DMS53 treated with DMSO at 0.1 percent for 48 hours (cell line): ENCODE measurements around the gene KCNE3.

Experiments used
- DNase-seq: peaks from one replicate; lab custom pipeline; 2025; ENCODE audit not compliant: unreplicated experiment; lab: John Stamatoyannopoulos, UW

KCNE3 gene, protein sequence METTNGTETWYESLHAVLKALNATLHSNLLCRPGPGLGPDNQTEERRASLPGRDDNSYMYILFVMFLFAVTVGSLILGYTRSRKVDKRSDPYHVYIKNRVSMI

DNA sequence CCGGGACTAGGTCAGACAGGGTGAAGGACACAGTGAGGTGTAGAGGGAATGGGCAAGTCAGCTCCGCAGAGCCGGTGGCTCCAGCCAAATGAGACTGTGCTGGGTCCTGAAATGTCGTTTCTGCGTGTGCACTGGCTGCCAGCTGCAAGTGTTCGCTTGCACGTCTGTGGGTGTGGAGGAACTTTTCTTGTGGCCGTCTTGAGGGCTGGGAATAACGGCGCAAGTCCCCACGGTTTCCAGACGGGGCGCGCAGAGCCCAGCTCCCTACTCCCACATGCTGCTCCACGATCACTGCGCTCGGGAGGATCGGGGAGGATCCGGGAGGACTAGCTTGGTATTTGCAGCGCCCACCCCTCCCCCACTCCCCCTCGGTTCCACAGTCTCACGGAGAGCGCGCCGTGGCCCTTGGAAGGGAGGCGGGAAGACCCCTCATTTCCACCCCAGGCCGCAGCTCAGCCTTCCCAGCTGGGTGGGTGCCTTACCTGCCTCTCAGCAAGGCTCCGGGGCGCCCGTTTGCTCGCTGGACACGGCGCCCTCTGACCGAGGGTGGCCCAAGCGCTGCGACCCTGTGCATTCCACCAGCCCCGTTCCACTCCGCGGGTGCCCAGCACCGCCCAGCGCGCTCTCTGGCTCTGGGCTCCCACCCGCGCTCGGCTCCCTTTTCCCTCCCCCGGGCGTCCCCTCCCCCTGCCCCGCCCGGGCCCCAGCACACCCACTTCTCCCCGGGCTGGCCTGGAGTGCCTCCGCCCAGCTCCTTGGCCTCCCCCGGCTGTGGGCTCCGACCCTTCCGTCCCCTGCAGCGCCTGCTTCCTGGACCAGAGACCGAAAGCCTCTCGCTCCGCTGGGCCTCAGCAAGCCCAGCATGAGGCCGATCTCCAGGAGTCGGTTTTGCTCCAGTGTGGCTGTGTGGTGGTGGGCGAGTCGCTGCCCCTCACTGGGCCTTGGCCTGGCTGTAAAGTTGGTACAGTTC is at the start of gene KCNE3:
KCNE3 (minus strand) TSS at position 634 of the 970 bp plus-strand sequence. CDS start 9,986 bp downstream, outside the sequence.
- no peak for DNase-seq

DNA sequence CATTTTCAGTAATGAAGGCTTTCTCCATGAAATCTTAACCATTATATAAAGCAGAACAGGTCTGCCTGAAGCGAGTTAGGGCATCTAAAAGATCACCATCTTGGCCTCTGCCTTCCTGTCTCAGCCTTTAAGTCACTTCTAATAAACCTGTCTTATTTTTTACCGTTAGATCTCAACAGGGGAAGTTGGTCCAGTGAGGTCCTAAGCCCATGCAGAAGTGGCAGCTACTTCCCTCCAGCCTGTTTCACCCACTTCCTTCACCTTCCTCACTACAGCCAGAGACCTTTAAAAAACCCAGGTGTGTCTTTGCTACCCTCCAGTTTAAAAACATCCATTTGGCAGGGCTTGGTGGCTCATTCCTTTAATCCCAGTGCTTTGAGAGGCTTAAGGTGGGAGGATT is 40.2 kb upstream of the KCNE3 start:
- no peak for DNase-seq

DNA sequence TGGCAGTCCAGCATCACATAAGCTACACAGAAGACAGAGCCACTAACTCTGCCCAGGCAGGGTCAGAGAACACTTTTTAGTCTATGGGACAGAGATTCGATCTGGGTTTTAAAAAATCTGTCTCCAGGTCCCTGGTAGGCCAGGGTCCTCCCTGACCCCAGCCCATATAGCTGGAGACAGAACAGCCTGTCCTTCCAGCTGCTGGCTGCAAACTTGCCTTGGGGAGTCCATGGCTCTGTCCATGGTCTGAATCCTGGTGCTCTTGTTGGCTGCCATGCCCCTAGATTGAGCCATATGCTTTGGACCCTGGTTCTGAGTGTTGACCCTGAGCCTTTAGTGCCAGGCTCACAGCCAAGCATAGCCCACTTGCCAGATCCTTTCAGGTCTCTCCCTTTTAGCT is 39.5 kb upstream of the KCNE3 start:
- no peak for DNase-seq

DNA sequence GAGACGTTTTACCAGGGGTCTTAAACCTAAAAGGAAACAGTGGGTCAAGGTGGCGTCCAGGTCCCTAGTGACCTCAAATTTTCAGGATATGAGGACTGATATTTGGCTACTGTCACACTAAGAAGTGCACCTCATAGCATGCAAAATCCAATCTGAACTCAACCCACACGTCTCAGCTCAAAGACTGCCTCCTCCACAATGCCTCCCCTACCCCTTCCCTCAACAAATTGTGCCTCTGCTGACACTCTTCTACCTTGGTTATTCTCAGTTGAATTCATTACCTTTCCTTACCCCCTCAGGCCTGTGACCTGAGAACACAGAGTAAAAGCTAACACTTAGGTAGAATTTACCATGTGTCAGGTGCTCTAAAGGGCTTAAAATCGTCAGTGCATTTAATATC is 38.6 kb upstream of the KCNE3 start:
- no peak for DNase-seq

DNA sequence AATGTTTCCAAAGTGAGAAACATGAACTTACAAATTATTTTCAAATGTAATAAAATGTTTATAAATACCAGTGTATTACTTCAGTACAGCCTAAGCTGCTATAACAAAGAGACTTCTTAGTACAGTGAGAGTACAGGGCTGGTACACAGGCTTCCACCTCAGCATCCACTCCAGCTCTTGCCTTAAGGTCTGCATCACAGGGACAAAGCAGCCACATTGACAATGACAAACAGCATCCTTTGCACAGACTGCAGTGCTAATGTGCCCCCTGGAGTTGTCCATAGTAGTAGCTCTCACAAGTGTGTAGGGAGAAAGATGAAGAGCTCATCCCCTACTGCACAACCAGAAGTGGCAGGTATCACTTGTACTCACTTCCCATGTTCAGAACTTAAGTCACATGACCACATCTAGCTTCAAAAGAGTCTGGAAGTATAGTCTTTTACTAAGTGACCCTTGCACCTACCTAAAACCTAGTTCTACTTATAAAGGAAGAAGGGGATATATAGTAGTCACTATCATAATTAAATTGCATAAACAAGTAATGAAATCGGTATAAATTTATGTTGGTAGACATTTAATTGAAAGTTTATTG is 36.8 kb upstream of the KCNE3 start:
- no peak for DNase-seq

DNA sequence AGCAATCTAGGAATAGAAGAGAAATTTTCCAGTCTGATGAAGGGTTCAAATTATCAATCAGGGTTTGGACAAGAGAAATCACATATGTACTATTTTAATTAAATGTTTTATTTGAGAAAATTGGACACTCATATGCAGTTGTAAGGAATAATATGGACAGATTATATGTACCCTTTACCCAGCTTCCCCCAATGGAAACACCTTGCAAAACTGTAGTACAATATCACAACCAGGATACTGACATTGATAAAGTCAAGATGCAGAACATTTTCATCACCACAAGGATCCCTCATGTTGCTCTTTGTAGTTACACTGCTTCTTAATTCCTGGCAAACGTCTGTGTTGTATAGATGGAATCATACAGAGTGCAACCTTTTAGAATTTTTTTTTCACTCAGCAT is 27.6 kb upstream of the KCNE3 start:
- DNase-seq = no peak

DNA sequence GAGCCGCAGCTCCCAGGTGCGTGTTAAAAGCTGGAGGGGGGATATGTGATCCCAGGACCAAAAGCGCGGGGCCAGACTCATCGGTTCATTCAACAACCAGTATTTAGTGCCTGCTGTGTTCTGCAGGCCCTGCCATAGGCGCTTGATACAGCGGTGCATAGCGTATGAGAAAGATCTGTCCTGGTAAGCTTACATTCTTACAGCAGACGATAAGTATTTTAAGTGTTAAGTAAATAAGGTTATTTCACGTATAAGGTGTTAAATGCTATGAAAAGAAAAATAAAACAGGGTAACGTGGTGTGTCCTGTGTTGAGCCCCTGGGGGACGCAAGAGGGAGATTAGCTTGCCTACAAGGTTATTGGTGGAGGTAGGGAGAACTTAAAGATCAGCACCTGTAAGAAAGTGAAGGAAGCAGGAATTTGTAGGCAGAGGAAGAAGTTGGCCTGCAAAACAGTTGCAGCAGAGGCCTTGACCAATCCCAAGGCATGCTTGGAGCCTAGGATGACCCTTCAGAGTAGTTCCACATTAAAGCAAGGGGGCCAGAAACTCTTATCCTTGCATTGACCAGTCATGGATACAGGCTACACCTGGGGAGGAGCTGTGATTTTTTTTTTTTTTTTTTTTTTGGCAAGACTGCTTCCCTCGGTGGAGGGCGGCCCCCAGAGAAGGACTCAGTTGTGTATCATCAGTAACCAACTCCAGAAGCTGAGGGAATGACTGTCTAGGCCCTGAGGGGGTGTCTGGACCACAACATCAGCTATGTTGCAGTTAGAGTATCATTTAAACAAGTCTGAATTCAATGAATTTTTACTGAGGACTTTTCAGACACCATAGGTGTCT is 26.7 kb upstream of the KCNE3 start:
- DNase-seq = peak; percentile 89

DNA sequence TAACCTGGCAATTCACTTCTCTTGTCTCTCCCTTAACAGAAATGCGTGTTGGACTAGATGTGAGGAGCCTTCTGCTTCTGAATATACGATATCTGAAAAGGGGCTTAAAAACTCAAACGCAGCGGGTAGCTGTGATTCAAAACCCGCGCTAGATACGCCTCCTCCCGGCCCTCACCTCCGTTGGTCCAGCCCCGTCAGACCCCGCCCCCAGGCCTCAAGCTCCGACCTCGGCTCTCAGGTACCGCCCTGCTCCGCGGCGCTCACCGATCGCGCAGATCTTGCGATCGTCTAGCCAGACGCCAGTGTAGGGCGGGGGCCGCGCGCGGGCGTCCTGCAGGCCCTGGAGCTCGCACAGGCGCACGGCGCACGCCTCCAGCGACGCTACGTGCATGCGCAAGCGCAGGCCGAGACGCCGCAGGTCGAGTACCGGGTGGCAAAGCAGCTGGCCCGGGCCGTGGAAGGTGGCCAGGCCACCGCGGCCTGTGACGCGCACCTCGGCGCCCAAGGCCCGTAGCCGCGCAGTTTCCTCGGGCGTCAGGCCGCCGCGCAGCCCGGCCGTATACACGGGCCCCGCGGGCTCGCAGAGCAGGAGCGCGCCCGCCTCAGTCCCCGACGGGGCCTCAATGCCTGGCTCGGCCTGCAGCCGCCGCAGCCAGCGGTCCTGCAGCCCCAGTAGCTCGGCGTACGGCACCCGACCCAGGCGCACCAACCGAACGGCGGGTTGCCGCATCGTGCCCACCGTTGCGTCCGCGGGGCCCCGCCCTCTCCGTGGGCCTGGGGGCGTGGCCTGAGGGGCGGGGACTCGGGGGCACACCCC is 25.8 kb upstream of the KCNE3 start, which contains the start of gene LIPT2:
LIPT2 (minus strand) TSS at position 751 of the 817 bp plus-strand sequence; CDS start at position 730, 21 bp downstream.
- peak; percentile 100 for DNase-seq

DNA sequence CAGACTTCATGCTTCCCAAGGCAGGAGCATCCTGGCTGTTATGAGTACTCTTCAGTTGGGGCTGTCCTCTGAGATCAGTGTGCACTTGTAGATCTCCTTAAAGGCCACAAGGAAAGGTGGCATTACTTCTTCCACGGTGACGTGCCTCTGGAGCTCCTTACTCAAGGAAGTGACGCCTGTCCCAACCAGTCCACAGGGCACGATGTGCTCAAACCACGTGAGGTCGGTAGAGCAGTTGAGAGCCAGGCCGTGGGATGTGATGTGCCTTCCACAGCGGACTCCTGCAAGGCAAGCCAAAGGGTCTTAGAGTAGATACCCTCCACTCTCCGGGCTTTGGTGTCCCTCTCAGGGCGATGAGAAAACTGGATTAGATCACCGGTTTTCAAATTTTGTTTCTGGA is 24.7 kb upstream of the KCNE3 start:
- no peak for DNase-seq

DNA sequence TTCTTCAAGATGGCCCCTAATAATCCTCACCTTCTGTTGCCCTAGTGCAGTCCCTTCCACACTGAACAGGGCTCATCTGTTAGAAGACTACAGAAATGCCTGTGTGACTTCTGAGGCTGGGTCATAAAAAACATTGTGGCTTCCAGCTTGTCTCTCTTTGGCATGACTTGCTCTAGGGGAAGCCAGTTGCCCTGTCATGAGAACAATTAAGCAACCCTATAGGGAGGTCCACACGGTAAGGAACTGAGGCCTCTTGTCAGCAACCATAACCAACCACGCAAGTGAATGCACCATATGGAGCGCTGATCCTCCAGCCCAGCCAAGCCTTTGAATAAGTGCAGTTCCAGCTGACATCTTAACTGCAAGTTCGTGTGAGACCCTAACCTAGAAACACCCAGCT is 23.6 kb upstream of the KCNE3 start:
- no peak for DNase-seq

DNA sequence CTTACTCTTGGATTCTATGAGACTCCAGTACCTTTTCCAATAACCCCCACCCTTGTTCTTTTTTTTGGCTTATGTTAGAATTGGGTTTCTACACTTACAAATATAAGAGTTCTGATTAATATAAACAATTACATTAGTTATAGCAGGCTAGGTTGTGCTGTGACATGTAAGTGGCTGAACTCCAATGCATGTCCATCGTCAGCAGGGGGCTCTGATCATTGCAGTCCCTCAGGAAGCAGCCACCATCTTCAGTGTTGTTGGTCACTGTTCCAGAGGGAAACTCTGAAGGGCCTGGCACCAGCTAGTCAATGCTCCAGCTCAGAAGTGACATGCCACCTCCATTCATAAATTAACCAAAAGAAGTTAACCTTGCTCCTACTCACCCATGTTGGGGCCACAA is 20.5 kb upstream of the KCNE3 start:
- DNase-seq = no peak

DNA sequence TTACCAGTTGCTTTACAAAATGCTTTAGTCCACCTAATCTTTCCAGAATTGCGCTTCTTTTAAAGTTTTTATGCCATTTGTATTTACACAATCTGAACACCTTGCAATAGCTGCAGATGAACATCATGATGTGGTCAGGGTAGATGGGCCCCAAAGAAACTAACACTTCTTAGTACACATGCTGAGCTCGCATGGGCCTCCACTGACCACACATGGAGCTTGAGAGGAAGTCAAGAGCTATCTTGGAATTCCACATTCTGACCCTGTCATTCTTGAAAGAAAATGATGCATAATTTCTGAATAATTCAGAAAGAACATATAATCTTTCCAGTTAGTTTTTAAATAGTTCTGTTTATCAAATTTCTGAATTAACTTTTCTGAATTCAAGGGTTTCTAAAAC is 18.5 kb upstream of the KCNE3 start:
- no peak for DNase-seq

DNA sequence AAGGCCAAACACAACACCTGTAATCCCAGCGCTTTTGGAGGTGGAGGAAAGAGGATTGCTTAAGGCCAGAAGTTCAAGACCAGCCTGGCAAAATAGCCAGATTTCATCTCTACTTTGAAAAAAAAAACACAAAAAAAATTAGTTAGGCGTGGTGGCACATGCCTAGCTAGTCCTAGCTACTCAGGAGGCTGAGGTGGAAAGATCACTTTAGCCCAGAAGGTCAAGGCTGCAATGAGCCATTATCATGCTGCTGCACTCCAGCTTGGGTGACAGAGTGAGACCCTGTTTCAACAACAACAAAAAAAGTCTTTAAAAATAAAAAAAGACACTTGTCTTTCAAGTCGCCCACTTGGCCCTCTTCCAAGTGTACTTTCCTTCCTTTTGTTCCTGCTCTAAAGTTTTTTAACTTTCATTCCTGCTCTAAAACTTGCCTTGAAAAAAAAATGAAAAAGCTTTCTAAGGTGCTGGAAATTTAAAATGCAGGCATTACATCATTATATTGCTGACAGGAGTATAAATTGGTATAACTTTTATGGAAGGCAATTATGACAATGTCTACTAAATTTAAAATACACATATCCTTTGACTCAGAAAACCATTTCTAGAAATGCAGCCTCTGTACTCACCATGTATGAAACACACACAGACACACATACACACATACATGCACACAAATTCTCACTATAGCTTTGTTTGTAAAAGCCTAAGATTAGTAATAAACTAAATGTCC is 13.5 kb upstream of the KCNE3 start:
- no peak for DNase-seq

DNA sequence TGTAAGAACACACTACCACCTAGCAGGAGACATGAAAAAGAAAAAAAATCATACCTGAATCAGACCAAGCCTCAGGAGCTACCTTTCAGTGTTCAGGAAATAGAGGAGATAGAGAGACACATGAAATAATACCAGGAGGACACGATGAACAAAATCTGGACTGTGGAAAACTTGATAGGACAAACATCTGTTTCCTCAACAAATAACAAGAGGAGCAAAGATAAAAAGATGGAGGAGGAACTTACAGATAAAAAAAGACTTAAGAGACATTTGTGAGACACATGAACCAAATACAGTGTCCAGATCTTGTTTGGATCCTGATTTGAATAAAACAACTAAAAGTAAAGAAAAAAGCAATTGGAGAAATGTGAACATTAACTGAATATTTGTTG is 12.4 kb upstream of the KCNE3 start:
- DNase-seq = no peak

DNA sequence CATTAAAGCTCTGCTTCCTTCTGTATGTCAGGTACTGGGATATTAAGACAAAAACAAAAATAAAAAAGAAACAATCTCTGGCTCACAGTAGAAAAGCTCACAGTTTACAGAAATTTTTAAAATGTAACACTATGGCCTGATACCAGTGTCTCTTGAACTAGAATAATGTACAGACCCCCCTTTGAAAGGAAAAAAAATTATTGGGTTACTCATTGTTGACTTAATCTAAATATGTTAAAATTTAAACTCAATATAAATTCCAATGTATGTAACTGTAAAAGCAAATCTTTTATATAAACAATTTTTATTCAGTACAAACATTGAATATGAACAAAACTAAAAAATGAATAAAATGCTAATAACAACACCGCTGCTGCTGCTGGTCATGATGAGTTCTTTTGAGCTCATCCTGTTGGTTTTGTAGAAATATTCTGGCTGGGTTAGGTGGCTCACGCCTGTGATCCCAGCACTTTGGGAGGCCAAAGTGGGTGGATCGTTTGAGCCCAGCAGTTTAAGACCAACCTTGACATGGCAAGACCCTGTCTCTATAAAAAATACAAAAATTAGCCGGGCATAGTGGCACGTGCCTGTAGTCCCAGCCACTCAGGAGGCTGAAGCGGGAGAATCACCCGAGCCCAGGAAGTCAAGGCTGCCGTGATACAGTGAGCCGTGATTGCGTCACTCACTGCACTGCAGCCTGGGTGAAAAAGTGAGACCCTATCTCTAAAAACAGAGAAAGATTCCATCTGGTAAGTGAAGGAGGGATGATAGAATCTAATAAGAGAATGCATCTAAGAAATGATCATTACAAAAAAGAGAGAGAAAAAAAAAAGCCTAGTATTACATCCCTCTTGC is 11.8 kb upstream of the KCNE3 start:
- DNase-seq = no peak

DNA sequence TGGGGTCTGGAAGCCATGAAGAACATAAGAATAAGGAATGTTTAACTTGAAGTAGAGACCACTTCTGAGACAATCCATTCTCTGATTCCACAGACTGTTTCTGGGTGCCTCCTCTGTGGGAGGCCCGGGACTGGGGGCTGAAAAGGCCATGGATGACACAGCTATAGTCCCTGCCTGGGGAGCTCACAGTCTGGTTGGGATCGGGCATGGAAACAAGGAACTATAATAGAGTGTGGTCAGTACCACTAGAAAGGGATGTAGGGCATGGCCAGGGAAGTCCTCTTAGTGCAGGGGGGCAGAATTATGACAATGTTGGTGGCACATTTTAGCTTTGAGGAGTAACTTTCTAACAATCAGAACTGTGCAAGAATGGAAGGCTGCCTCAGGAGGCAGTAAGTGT is 9.2 kb upstream of the KCNE3 start:
- DNase-seq = no peak

DNA sequence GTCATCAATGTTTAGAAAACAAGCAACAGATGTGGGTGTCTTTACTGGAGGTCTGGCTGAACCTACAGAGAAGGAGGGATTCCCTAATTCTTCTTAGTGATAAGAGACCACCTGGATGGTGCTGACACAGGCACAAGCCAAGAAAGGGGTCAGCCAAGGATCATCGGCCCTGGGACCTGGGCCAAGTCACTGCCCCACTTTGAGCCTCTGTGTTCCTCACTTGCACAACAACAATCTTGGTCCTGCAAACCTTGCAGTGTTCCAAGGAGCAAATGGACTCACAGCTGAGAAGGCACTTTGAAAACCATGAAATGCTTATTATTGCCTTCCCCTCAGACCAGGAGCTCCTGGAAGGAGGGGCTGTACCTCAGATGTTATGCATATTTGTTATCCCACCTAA is 7.0 kb upstream of the KCNE3 start:
- DNase-seq = no peak

DNA sequence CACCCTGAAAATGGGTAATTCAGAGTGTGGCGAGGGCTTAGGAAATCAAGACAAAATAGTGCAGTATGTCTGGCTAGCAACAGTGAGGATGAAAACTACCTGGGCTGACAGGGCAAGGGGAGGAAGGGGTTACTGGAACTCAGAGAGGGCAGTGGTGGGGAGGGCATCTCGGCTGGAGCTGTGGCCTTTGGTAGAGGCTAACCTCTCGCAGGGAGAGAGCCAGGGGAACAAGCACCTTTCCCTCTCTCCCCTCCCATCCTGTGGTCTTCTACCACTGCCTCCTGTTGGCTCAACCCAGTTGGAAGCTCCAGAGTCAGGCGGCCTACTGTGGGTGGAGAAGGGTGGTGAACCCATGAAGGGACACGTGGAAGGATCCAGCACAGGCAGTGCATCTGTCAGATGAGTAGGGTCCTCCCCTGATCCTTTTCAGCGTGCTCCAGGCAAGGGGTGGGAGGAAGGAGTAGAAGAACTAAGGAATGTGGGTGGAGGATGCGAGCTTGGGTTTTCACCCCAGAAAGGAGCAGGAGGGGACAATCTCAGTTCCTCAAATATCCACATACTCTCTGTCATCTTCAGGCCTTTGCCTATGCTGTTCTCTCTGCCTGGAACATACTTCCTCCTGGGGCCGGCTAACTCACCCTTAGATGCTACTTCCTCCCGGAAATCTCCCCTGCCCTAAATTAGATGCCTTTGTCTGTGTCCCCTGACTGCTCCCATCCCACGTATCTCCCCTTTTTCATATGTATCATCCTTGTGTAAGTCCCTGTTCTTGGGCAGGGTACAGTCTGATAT is 6.2 kb upstream of the KCNE3 start:
- DNase-seq = no peak
